Keratinocyte (primary cell): ENCODE data around the gene MAP7. TPM values are rescaled to one million over a fixed set of nuclear protein-coding genes. Genes with fewer than 3 reads are reported as not detected.

Experiments used
- DNase-seq: peaks from one replicate; pipeline ENCODE4 v3.0.0-alpha.2; 2011; ENCODE audit warnings: low read depth, missing footprints, low spot score
- FAIRE-seq: peaks from 2 replicates; lab custom pipeline; 2011; peaks lifted over from hg19 to GRCh38; lab: Jason Lieb, UNC
- H2AFZ ChIP-seq: 2 replicates; pipeline ENCODE4 v1.6.0; 2012; ENCODE audit warnings: low read length, control low read depth, inconsistent platforms; ENCODE audit not compliant: control insufficient read depth
- H3K27ac ChIP-seq: 2 replicates; pipeline ENCODE4 v1.5.1; 2011; ENCODE audit warnings: low read length; ENCODE audit not compliant: control insufficient read depth, insufficient read depth
- H3K27me3 ChIP-seq: 3 replicates; pipeline ENCODE4 v1.6.0; 2011; ENCODE audit warnings: low read length; ENCODE audit not compliant: control insufficient read depth, insufficient read depth; ENCODE audit errors: extremely low read depth
- H3K36me3 ChIP-seq, 2 experiments: 2 replicates in 1 of 2; 3 replicates in 1 of 2; pipeline ENCODE4 v1.5.1; 2011; ENCODE audit warnings: low read length in 2 of 2, mild to moderate bottlenecking in 1 of 2; ENCODE audit not compliant: control insufficient read depth in 2 of 2, insufficient read depth in 2 of 2; ENCODE audit errors: extremely low read depth in 1 of 2
- H3K4me1 ChIP-seq: 3 replicates; pipeline ENCODE4 v1.5.1; 2011; ENCODE audit warnings: low read length; ENCODE audit not compliant: control insufficient read depth, insufficient read depth; ENCODE audit errors: extremely low read depth
- H3K4me2 ChIP-seq: 3 replicates; pipeline ENCODE4 v1.6.0; 2011; ENCODE audit warnings: low read depth, low read length; ENCODE audit not compliant: control insufficient read depth, insufficient read depth; ENCODE audit errors: extremely low read depth
- H3K4me3 ChIP-seq, 3 experiments: fragments of 200-600 bp in 1 of 3; sonication (generic) in 1 of 3; 2 replicates in 2 of 3; 3 replicates in 1 of 3; pipeline ENCODE4 v1.5.1; 2011 to 2016; ENCODE audit warnings: low read length in 3 of 3, mild to moderate bottlenecking in 3 of 3, control low read depth in 2 of 3, inconsistent platforms in 1 of 3, low read depth in 1 of 3, mixed read lengths in 1 of 3, mixed run types in 1 of 3, moderate library complexity in 1 of 3; ENCODE audit not compliant: control insufficient read depth in 2 of 3, insufficient read depth in 2 of 3; ENCODE audit errors: extremely low read depth in 1 of 3
- H3K79me2 ChIP-seq: 2 replicates; pipeline ENCODE4 v1.6.0; 2012; ENCODE audit warnings: low read length; ENCODE audit not compliant: control insufficient read depth, insufficient read depth
- H3K9ac ChIP-seq: 3 replicates; pipeline ENCODE4 v1.6.0; 2011; ENCODE audit warnings: low read length; ENCODE audit not compliant: control insufficient read depth, insufficient read depth; ENCODE audit errors: extremely low read depth
- H3K9me1 ChIP-seq: 3 replicates; pipeline ENCODE4 v1.6.0; 2011; ENCODE audit warnings: low read length; ENCODE audit not compliant: control insufficient read depth, insufficient read depth; ENCODE audit errors: extremely low read depth
- H3K9me3 ChIP-seq: 2 replicates; pipeline ENCODE4 v1.5.1; 2012; ENCODE audit warnings: low read depth, low read length; ENCODE audit not compliant: control insufficient read depth
- H4K20me1 ChIP-seq: 3 replicates; pipeline ENCODE4 v1.6.0; 2011; ENCODE audit warnings: low read length; ENCODE audit not compliant: control insufficient read depth, insufficient read depth; ENCODE audit errors: extremely low read depth
- CTCF ChIP-seq, 3 experiments: IDR thresholded peaks in 1 of 3; conservative IDR thresholded peaks in 1 of 3; optimal IDR thresholded peaks in 1 of 3; 2 replicates in 2 of 3; 3 replicates in 1 of 3; pipeline versions ENCODE3 to v1.5.1; 2011; ENCODE audit warnings: low read length in 3 of 3, mild to moderate bottlenecking in 3 of 3, moderate library complexity in 2 of 3, control low read depth in 1 of 3, inconsistent platforms in 1 of 3; ENCODE audit not compliant: insufficient read depth in 2 of 3; ENCODE audit errors: extremely low read depth in 1 of 3
- EZH2 ChIP-seq: IDR thresholded peaks from one replicate; pipeline ENCODE4 v1.6.1; 2012; ENCODE audit warnings: inconsistent platforms, mild to moderate bottlenecking, low read length, moderate library complexity
- dilution Hi-C: fragments of 300-500 bp; cut with MboI; formaldehyde crosslinking; loops from one replicate; pipeline ENCODE4 v1.7.0; 2020; ENCODE audit warnings: low sequenced_read_pairs; ENCODE audit not compliant: extremely low pct_ligation_motif_present
- polyA plus RNA-seq, 5 experiments: library from polyadenylated mRNA; depleted of rRNA in 3 of 5; stranded (reverse) in 3 of 5; stranded (forward) in 1 of 5; unstranded in 1 of 5; fragments of >200 nt; gene quantifications; 1 replicate in 1 of 5; 2 replicates in 3 of 5; 3 replicates in 1 of 5; pipeline versions ENCODE4 v1.2.1 to v1.2.3, GENCODE V29; 2011 to 2012; ENCODE audit warnings: missing spikeins in 2 of 5, low read depth in 1 of 5, low replicate concordance in 1 of 5

MAP7 gene
- polyA plus RNA-seq, 1 donor (not counting 4 experiments of a cell fraction or from before 2014, with no cell fraction given), result 11.8 TPM

- Histone ChIP-seq H3K4me1 (peaks cover 7% of the 10 kb centered on the region), H3K9me3 (no peaks in the 10 kb centered on the region), H3K27ac (no peak overlapping the region), H3K9me1 (no peaks in the 10 kb centered on the region), H3K4me2 (no peak overlapping the region), H3K9ac (no peak overlapping the region), H3K79me2 (no peaks in the 10 kb centered on the region), H3K4me3 (no peak overlapping the region), H3K36me3 (no peaks in the 10 kb centered on the region), H2AFZ (no peak overlapping the region), H4K20me1 (no peaks in the 10 kb centered on the region), H3K27me3 (no peaks in the 10 kb centered on the region)
- no peak for TF ChIP-seq CTCF (optimal IDR thresholded peaks at IDR 0.05 in 1 of 3, IDR thresholded peaks at IDR 0.05 in 1 of 3, conservative IDR thresholded peaks at IDR 0.05 in 1 of 3; ENCODE audit: extremely low read depth in 1 of 3, insufficient read depth in 2 of 3, low read length in 3 of 3)
- no peak for TF ChIP-seq EZH2
- dilution Hi-C loops, result no loop called here
- DNase-seq, result no peak
- no peak for FAIRE-seq
These were observed 242.9 kb downstream of the MAP7 start for GRCh38 chr6:136307351-136307750.

GRCh38 chr6:136306466-136306865 is 243.8 kb downstream of the MAP7 start:
- no peaks in the 10 kb centered on the region for H4K20me1 ChIP-seq
- H3K9me3 ChIP-seq, result no peaks in the 10 kb centered on the region
- DNase-seq, result no peak
- FAIRE-seq, result no peak
- no peak overlapping the region for H3K4me2 ChIP-seq
- no peak for TF ChIP-seq EZH2
- no peak for TF ChIP-seq CTCF (optimal IDR thresholded peaks at IDR 0.05 in 1 of 3, IDR thresholded peaks at IDR 0.05 in 1 of 3, conservative IDR thresholded peaks at IDR 0.05 in 1 of 3; ENCODE audit: extremely low read depth in 1 of 3, insufficient read depth in 2 of 3, low read length in 3 of 3)
- H3K4me1 ChIP-seq, result peaks cover 7% of the 10 kb centered on the region
- no peaks in the 10 kb centered on the region for H3K79me2 ChIP-seq
- no peak overlapping the region for H3K9ac ChIP-seq
- H3K27me3 ChIP-seq, result no peaks in the 10 kb centered on the region
- H3K27ac ChIP-seq, result no peak overlapping the region
- no peak overlapping the region for H3K4me3 ChIP-seq
- H3K9me1 ChIP-seq, result no peaks in the 10 kb centered on the region
- dilution Hi-C loops, result no loop called here
- no peak overlapping the region for H2AFZ ChIP-seq
- H3K36me3 ChIP-seq, result no peaks in the 10 kb centered on the region
